Gastroesophageal sphincter (tissue), 3 donors: ENCODE data around the gene THRB.

ENCODE experiments used
- CTCF ChIP-seq, 4 experiments: fragments of 200-600 bp in 2 of 4; fragments of 450-650 bp in 2 of 4; sonication (generic) in 1 of 4; IDR thresholded peaks; one replicate each; pipeline ENCODE4 v1.5.1; 2017 to 2019; ENCODE audit warnings: antibody characterized with exemption in 4 of 4, mild to moderate bottlenecking in 2 of 4, moderate library complexity in 2 of 4
- POLR2A ChIP-seq, 2 donors: fragments of 450-650 bp; IDR thresholded peaks; one replicate each; pipeline ENCODE4 v1.6.1; 2017; ENCODE audit warnings: antibody characterized with exemption in 2 of 2, mild to moderate bottlenecking in 2 of 2, moderate library complexity in 1 of 2
- POLR2AphosphoS5 ChIP-seq: sonication (generic); formaldehyde crosslinking; IDR thresholded peaks from one replicate; pipeline ENCODE4 v1.6.1; 2017; ENCODE audit warnings: antibody characterized with exemption

GRCh38 chr3:24145481-24145880, 349.2 kb downstream of the THRB start:
- no peak for TF ChIP-seq POLR2A (IDR thresholded peaks at IDR 0.05)
- TF ChIP-seq CTCF (IDR thresholded peaks at IDR 0.05): no peak
- no peak for TF ChIP-seq POLR2AphosphoS5
